OCI-M2 (cell line): ENCODE results near the gene RFK.
"Not testable (repeated sequence)": the region's sequence is repeated elsewhere in the genome, so short reads cannot be mapped to it uniquely, and the experiment has no call there.

Source experiments
- DNase-seq: peaks from one replicate; lab custom pipeline; 2025; ENCODE audit not compliant: unreplicated experiment; lab: John Stamatoyannopoulos, UW

Gene RFK

GRCh38 chr9:76371901-76372300 is 22.3 kb downstream of the RFK start:
- no peak for DNase-seq

DNA sequence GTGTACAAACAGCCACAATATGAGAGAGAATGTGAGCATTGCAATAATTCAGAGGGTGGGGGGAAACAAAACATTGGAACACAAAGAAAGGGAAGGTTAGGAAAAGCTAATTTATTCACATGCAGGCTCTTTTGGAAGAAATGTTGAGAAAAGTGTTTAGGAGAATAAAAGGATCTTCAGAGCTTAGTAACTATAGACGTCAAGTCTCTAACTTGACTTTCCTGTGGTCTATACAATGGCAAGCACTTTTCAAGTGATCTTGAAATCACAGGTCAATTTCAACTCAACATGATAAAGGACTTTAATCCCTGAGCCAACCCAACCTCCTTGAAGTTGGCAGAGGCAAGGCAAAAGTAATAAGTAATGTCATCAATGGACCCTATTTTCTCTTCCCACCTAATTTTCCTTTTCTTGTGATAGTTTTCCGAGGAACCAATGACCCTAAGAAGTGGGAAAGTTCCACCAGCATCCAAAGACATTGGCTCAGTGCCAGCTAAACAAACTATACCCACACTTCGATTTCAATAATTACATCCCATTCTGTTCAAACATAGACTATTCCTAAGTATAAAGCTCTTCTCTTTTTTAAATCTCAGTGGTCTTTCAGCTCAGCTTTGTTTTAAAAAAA is 23.7 kb downstream of the RFK start:
- DNase-seq, result no peak

DNA sequence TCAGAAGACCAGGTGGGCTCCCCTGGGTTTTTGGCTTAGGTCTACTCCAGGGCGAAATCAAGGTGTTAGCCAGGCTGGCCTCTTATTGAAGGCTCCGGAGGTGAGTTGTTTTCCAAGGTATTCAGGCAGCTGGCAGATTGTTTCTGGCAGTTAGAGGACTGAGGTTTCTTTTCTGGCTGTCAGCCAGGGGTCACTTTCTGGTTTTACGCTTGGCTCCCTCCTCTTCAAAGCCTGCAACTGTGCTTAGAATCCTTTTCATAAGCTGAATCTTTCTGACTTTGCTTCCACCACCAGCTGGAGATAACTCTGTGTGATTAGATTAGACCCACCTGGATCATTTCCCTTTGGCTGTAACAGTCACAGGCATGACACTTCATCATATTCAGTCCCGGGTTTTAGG is 24.6 kb downstream of the RFK start:
- DNase-seq, result no peak

DNA sequence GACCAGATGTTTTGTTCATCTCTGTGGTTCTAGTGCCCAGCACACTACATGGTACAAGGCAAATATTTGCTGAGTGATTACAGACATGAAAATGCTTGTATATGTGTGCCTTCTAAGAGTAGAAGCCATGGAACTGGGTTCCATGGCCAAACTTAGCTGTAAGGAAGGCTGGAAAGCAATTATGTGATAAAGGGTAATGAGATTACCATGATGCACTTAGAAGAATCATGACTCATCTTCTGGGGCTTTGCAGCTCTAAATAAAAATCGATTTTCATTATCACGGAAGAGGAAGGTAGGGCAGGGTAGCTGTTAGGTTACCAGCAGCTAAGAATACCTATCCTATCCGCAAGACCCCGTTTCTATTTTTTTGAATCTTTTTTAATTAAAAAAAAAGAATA is 28.0 kb downstream of the RFK start:
- no peak for DNase-seq

DNA sequence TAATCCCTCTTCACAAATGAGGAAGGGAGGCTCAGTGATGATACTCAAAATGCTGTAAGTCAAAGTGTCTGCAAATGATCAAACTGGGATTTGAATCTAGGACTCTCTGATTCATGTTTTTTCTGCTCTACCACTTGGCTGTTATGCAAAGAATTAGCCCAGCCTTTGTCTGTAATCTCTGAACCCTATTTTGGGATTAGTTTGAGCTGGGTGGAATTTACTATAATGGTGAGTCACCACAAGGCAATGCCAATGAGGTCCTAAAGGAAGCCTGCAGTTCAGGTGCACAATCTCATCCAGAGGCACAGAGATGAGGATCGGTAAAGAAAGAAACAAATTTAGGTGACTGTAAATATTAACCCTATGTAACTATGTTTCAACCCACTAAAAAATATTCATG is 29.2 kb downstream of the RFK start:
- DNase-seq, result no peak

DNA sequence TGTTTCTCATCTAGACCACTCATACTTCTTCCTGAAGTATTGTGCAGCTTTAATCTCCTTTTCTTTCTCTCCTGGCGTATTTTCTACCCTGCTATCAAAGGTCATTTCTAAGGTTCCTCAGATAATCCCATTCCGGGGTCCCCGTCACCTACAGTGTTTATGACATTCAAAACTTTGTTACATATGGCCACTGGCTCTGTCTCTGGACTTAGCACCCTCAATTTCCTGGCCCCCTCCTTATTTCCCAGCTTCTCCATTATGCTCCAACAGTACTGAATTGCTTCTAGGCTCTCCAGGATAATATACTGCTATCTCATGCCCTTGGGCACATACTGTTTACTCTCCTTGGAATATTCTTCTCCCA is 31.2 kb downstream of the RFK start:
- no peak for DNase-seq

GRCh38 chr9:76362332-76363031 is 31.7 kb downstream of the RFK start:
- DNase-seq, result not testable (repeated sequence)

- DNase-seq, result no peak
Measured at GRCh38 chr9:76359766-76360165, 34.5 kb downstream of the RFK start.

DNA sequence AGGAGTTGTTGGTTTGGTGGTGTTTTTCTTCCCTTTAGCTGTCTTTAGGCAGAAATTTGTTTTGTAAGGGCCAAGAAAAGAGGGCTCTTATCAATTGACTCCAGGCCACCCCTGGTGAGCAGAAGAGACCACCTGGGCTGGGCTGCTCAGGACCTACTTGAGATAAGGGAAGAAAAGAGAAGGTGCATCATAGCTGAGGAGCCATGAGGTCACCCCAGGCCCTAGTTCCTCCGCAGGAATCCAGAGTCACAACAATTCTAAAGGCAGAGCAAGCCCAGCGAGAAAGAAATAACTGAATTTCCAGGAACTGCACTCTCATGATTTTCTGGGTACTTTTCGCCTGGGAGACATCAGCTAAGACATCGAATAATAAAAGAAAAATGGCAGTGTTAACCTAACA is 34.9 kb downstream of the RFK start:
- DNase-seq, result peak; percentile 8

GRCh38 chr9:76358628-76359280 is 35.5 kb downstream of the RFK start:
- no peak for DNase-seq

DNA sequence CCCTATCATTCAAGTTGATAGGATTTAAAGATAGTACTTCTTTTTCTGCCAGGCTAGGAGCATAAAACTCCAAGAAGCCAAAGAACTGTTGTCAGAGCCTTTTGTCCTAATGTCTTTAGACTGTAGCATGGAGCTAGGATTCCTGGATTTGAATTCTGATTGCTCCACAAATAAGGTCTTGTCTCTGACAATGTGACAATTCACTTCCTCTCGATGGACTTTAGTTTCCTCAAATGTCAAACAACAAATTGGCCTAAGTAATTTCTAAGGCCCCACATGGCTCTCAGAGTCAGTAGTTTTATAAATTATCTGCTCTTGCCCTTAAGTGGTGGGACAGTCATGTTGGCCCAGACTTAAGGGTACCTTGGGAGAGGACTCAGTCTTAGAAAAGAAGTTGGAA is 36.7 kb downstream of the RFK start:
- no peak for DNase-seq

DNA sequence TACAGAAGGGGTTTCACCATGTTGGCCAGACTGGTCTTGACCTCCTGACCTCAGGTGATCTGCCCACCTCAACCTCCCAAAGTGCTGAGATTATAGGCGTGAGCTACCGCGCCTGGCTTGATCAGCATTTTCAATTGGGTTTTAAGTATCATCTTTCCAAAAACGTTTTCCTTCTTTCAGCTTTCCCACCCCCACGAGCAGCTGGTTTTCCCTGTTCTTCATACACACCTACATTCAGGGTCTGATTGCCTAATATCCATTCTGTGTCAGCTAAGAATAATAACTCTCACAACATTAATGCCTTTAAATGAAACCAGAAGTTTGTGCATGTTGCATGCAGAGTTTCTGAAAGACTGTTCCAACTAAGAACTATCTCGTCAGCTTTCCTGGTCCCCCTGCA is 38.3 kb downstream of the RFK start:
- no peak for DNase-seq

GRCh38 chr9:76354221-76354620 is 40.0 kb downstream of the RFK start:
- no peak for DNase-seq

GRCh38 chr9:76353280-76353679 is 40.9 kb downstream of the RFK start:
- no peak for DNase-seq

- no peak for DNase-seq
Measured at GRCh38 chr9:76352026-76352620, 42.1 kb downstream of the RFK start.

DNA sequence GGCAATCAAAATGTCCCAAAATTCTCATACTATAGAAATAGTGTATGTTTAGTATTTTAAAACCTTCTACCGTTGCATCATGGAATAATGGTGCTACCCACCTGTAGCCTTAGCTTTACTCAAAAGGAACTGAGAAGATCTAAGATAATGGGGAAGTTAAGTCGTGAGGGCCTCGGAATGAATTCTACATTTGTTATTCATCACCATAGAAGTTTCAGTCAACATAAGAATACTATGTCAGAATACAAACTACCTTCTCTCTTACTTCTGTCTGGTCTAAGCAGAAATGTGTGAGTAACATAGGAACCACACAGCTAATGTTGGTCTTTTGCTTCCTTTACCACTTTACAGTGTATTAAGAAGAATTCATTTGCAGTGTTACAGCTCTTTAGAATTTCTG is 43.2 kb downstream of the RFK start:
- DNase-seq, result no peak

GRCh38 chr9:76349865-76350264 is 44.4 kb downstream of the RFK start:
- no peak for DNase-seq

GRCh38 chr9:76342858-76343257 is 51.4 kb downstream of the RFK start:
- DNase-seq, result no peak

- DNase-seq, result no peak
Measured at GRCh38 chr9:76342201-76342600, 52.0 kb downstream of the RFK start.

DNA sequence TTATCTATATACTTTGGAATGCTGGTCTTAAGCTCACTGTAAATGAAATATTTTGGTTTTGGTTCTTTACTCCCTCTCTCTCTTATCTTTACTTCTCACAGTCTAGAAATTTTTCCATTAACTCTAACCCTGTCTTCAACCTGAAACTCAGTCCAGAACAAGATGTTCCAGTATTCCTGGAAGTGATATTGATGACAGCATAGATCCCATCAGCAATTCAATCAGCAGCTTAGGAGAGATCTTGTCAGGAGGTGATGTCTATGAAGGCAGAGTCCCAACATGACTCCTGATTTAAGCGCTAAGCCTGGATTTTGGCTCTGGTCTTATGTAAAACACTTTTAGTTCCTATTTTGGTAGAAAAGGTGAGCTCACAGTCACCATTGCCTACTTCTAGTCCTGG is 52.6 kb downstream of the RFK start:
- DNase-seq, result no peak

GRCh38 chr9:76338418-76338817 is 55.8 kb downstream of the RFK start:
- DNase-seq, result no peak

- no peak for DNase-seq
Measured at GRCh38 chr9:76336027-76336426, 58.2 kb downstream of the RFK start.
